ENCODE results near the gene ANKRD28. TPM values are rescaled to one million over a fixed set of nuclear protein-coding genes. Genes with fewer than 3 reads are reported as not detected.

Gene ANKRD28
- polyA plus RNA-seq, 1 of the 3 experiments (the other 2 are of a cell fraction), result 74.8 TPM

- TF ChIP-seq REST (IDR thresholded peaks at IDR 0.05; ENCODE audit: low read depth, low read length) (no peak), PBX3 (IDR thresholded peaks at IDR 0.05) (no peak), RXRA (IDR thresholded peaks at IDR 0.05; ENCODE audit: borderline replicate concordance, low read depth) (no peak), GABPA (IDR thresholded peaks at IDR 0.05; ENCODE audit: low read depth) (no peak), FOXJ3 (CRISPR knock-in tag; IDR thresholded peaks at IDR 0.05) (no peak), RCOR1 (IDR thresholded peaks at IDR 0.05; ENCODE audit: low read length) (no peak), JUND (IDR thresholded peaks at IDR 0.05) (no peak), SMC3 (IDR thresholded peaks at IDR 0.05; ENCODE audit: low read depth, low read length) (no peak), TCF12 (IDR thresholded peaks at IDR 0.05) (no peak), YY1 (IDR thresholded peaks at IDR 0.05; ENCODE audit: low read depth) (no peak)
Observed at GRCh38 chr3:15679306-15679705, 118.5 kb downstream of the ANKRD28 start (continued).

- H3K4me2 ChIP-seq, result no peak overlapping the region
- peaks cover 53% of the 10 kb centered on the region for H3F3A ChIP-seq (replicated peaks; ENCODE audit: insufficient read depth)
- peaks cover 30% of the 10 kb centered on the region for H3K79me2 ChIP-seq (ENCODE audit: insufficient read depth)
- H3K4me1 ChIP-seq (ENCODE audit: control insufficient read depth in 1 of 2, insufficient read depth in 2 of 2, low read depth in 1 of 2, low read length in 1 of 2), result peaks cover 0 to 10% of the 10 kb centered on the region in 2 experiments; a peak in 2 of 4 replicates
- H3K9me3 ChIP-seq, result no peaks in the 10 kb centered on the region
- 0 out of 2 replicates have a peak overlapping the region, but pooled peaks have one; percentile 27 for H3K9ac ChIP-seq
- no peaks in the 10 kb centered on the region for H4K20me1 ChIP-seq (ENCODE audit: insufficient read depth)
- no peak overlapping the region for H2AFZ ChIP-seq (ENCODE audit: low read depth)
- H3K36me3 ChIP-seq (replicated peaks in 1 of 2; ENCODE audit: control insufficient read depth in 1 of 2, insufficient read depth in 2 of 2, low read length in 1 of 2), result peaks cover 71 to 95% of the 10 kb centered on the region in 2 experiments
- peak; percentile 31; the same call in 1 of the 2 replicates for TF ChIP-seq JUND (IDR thresholded peaks at IDR 0.05)
- no peak for TF ChIP-seq CHD2 (IDR thresholded peaks at IDR 0.05; ENCODE audit: low read length, partially characterized antibody)
- peak; percentile 4; the same call in 1 of the 2 replicates for TF ChIP-seq NFIC (IDR thresholded peaks at IDR 0.05; ENCODE audit: borderline replicate concordance)
- TF ChIP-seq FOSL2 (IDR thresholded peaks at IDR 0.05; ENCODE audit: borderline replicate concordance, low read depth), result peak; percentile 51
- TF ChIP-seq SMC3 (IDR thresholded peaks at IDR 0.05; ENCODE audit: low read depth, low read length), result no peak
- TF ChIP-seq EP300 (IDR thresholded peaks at IDR 0.05; ENCODE audit: borderline replicate concordance in 1 of 2, low read depth in 1 of 2, low read length in 1 of 2), result 0 out of 4 replicates have a peak, but pooled peaks of 1 of the 2 experiments have one; percentile 10
- TF ChIP-seq PBX3 (IDR thresholded peaks at IDR 0.05), result peak; percentile 20; the same call in 1 of the 2 replicates
- peak; percentile 30; the same call in 1 of the 2 replicates for TF ChIP-seq TCF12 (IDR thresholded peaks at IDR 0.05)
- DNase-seq, result no peak
- CTCF ChIA-PET, result interaction anchor here (1.2 to 1.4 kb wide), 2 partner anchors 12 to 45 kb away, joined by 3 to 4 read pairs; no protein-coding TSS in a partner anchor
- H3K4me3 ChIP-seq (ENCODE audit: low read depth in 2 of 2, low read length in 1 of 2), result no peak overlapping the region
- no peaks in the 10 kb centered on the region for H3K27me3 ChIP-seq (ENCODE audit: insufficient read depth)
- peak overlapping the region in 1 of 2 experiments; percentile 63; a peak in 2 of 4 replicates for H3K27ac ChIP-seq (ENCODE audit: low read depth in 2 of 2, low read length in 1 of 2)
- POLR2A ChIA-PET, result no interaction called here
- no peaks in the 10 kb centered on the region for H3K9me2 ChIP-seq
- WGBS (ENCODE audit: low lambda C conversion rate), result 54% methylated on average over 2 of the region's 2 CpGs
Observed at GRCh38 chr3:15676259-15676658, 121.5 kb downstream of the ANKRD28 start.

Data from SK-N-SH (cell line).